Neural progenitor cell (in vitro differentiated cells): ENCODE data around the gene CISTR. TPM values are rescaled to one million over a fixed set of nuclear protein-coding genes. Genes with fewer than 3 reads are reported as not detected.

Experiments used
- DNase-seq: peaks from one replicate; pipeline ENCODE4 v3.0.0-alpha.2; 2016; ENCODE audit warnings: low spot score
- H2AFZ ChIP-seq: fragments of 200-600 bp; sonication (generic); replicated peaks from 2 replicates; pipeline ENCODE4 v1.6.1; 2016; ENCODE audit warnings: antibody characterized with exemption
- H3F3A ChIP-seq: fragments of 200-600 bp; sonication (generic); 2 replicates; pipeline ENCODE4 v1.6.1; 2016; ENCODE audit warnings: antibody characterized with exemption, low read depth
- H3K27ac ChIP-seq: fragments of 200-600 bp; sonication (generic); 2 replicates; pipeline ENCODE4 v1.5.1; 2016; ENCODE audit warnings: mild to moderate bottlenecking
- H3K27me3 ChIP-seq: fragments of 200-600 bp; sonication (generic); 2 replicates; pipeline ENCODE4 v1.6.1; 2016; ENCODE audit warnings: mild to moderate bottlenecking, moderate library complexity
- H3K36me3 ChIP-seq: fragments of 200-600 bp; sonication (generic); 2 replicates; pipeline ENCODE4 v1.5.1; 2016
- H3K4me1 ChIP-seq: fragments of 200-600 bp; sonication (generic); 2 replicates; pipeline ENCODE4 v1.6.1; 2016; ENCODE audit warnings: mixed run types
- H3K4me2 ChIP-seq: fragments of 200-600 bp; sonication (generic); 2 replicates; pipeline ENCODE4 v1.6.1; 2016
- H3K4me3 ChIP-seq: fragments of 200-600 bp; sonication (generic); 2 replicates; pipeline ENCODE4 v1.5.1; 2016
- H3K79me2 ChIP-seq: fragments of 200-600 bp; sonication (generic); 2 replicates; pipeline ENCODE4 v1.6.1; 2016; ENCODE audit warnings: low read depth
- H3K9ac ChIP-seq: fragments of 200-600 bp; sonication (generic); 2 replicates; pipeline ENCODE4 v1.6.1; 2016
- H3K9me3 ChIP-seq: fragments of 200-600 bp; sonication (generic); 2 replicates; pipeline ENCODE4 v1.5.1; 2016; ENCODE audit warnings: low read depth
- H4K20me1 ChIP-seq: fragments of 200-600 bp; sonication (generic); 2 replicates; pipeline ENCODE4 v1.6.1; 2016; ENCODE audit warnings: low read depth
- H3K27ac Mint-ChIP-seq: 3 replicates; pipeline ENCODE4 v1.8.0; 2021; ENCODE audit warnings: mixed read lengths
- H3K27me3 Mint-ChIP-seq: 2 replicates; pipeline ENCODE4 v1.8.0; 2022; ENCODE audit warnings: low read depth, mild to moderate bottlenecking, inconsistent platforms, moderate library complexity, mixed read lengths; ENCODE audit not compliant: insufficient read depth
- H3K36me3 Mint-ChIP-seq: 3 replicates; pipeline ENCODE4 v1.8.0; 2021; ENCODE audit warnings: mixed read lengths
- H3K4me1 Mint-ChIP-seq: 3 replicates; pipeline ENCODE4 v1.8.0; 2021; ENCODE audit warnings: mixed read lengths
- H3K4me3 Mint-ChIP-seq: 3 replicates; pipeline ENCODE4 v1.8.0; 2021; ENCODE audit warnings: mild to moderate bottlenecking, moderate library complexity, mixed read lengths
- H3K9me3 Mint-ChIP-seq: 3 replicates; pipeline ENCODE4 v1.8.0; 2020; ENCODE audit warnings: mixed read lengths
- EZH2 ChIP-seq: fragments of 200-600 bp; sonication (generic); IDR thresholded peaks from 2 replicates; pipeline ENCODE4 v1.6.1; 2017; ENCODE audit warnings: antibody characterized with exemption, mild to moderate bottlenecking, moderate library complexity
- EZH2phosphoT487 ChIP-seq: fragments of 200-600 bp; sonication (generic); IDR thresholded peaks from 2 replicates; pipeline ENCODE4 v1.6.1; 2017; ENCODE audit warnings: antibody characterized with exemption
- total RNA-seq: library from RNA; depleted of rRNA; stranded (reverse); fragments of >200 nt; gene quantifications from 2 replicates; pipeline ENCODE4 v1.2.3, GENCODE V29; 2015; ENCODE audit warnings: low replicate concordance
- TF ChIP-seq, protein P1 (sequence below): fragments of 200-600 bp; sonication (generic); IDR thresholded peaks from 2 replicates; pipeline ENCODE4 v1.5.1; 2017; ENCODE audit warnings: antibody characterized with exemption, mild to moderate bottlenecking

CISTR gene
- total RNA-seq, 1 donor from 2014 or later: not detected

DNA sequence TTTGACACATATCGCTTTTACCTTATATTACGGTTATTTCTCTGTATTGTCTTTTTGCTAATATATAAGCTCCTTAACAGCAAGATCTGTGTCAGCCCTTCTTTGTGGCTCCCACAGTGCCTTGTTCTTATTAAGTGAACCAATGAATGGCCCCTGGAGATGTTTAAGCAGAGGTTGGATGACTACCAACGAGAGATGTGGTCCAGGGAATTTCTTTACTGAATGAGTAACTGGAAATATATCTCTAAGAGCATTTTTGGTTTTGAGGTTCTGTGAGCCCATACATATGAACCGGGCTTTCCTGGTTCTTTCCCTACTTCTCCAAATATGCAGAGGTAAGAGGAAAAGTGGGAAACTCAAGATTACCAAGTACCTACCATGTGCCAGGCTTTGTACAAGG is 48.0 kb downstream of the CISTR start:
- H3K9me3 Mint-ChIP-seq: no peaks in the 10 kb centered on the region
- H3K4me1 Mint-ChIP-seq: peaks cover 6% of the 10 kb centered on the region
- Histone ChIP-seq H3K36me3 (no peaks in the 10 kb centered on the region), H3K4me3 (no peak overlapping the region), H3K9me3 (no peaks in the 10 kb centered on the region), H3K27me3 (peaks cover 100% of the 10 kb centered on the region), H3K9ac (no peak overlapping the region), H3K27ac (no peak overlapping the region), H2AFZ (no peak overlapping the region), H4K20me1 (no peaks in the 10 kb centered on the region), H3K4me2 (no peak overlapping the region), H3F3A (no peaks in the 10 kb centered on the region), H3K79me2 (no peaks in the 10 kb centered on the region), H3K4me1 (peaks cover 3% of the 10 kb centered on the region)
- H3K27me3 Mint-ChIP-seq: peaks cover 27% of the 10 kb centered on the region
- DNase-seq: no peak
- H3K4me3 Mint-ChIP-seq: no peak overlapping the region
- no peak overlapping the region for H3K27ac Mint-ChIP-seq
- TF ChIP-seq EZH2: no peak
- H3K36me3 Mint-ChIP-seq: no peaks in the 10 kb centered on the region

DNA sequence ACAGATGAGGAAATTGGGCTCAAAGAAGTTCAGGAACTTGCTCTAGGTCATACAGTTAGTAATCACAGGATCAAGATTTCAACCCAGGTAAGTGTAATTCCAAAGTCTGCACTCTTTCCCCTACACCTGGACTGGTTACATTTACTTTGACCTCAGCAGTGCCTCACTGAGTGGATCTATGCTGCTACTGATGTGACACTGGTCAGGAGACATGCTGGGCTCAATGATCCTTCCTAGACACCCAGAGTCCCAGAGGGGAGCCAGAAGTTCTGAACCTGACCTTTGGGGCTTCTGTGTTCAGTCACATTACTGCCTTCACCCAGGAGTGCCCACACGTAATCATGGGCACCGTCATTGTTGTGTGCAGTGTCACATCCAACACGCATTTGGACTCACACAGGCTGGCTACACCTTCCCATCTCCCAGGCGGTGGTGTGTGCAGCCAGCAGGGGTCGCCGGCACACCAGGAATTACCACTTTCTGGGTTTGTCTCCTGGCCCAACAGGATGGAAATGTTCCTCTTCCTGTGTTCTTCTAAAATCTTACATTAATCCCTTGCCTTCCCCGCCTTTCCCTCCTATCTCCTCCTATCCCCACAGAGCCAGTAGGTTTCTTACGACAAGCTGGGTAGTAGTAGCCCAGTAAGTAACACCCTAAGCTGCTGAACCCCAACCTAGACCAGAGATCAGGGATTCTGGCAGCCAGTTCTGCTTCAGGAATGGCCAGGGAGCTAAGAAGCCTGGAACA is 50.1 kb downstream of the CISTR start:
- peaks cover 5% of the 10 kb centered on the region for H3K9me3 Mint-ChIP-seq
- H3K4me3 Mint-ChIP-seq: no peak overlapping the region
- peak overlapping the region; percentile 51 for H3K27ac Mint-ChIP-seq
- H3K79me2 ChIP-seq: no peaks in the 10 kb centered on the region
- H3K4me3 ChIP-seq: no peak overlapping the region
- peak overlapping the region; percentile 95 for H2AFZ ChIP-seq
- peaks cover 11% of the 10 kb centered on the region for H3K4me1 Mint-ChIP-seq
- TF ChIP-seq EZH2phosphoT487: no peak
- TF ChIP-seq EZH2: peak; percentile 58
- TF ChIP-seq, protein P1, sequence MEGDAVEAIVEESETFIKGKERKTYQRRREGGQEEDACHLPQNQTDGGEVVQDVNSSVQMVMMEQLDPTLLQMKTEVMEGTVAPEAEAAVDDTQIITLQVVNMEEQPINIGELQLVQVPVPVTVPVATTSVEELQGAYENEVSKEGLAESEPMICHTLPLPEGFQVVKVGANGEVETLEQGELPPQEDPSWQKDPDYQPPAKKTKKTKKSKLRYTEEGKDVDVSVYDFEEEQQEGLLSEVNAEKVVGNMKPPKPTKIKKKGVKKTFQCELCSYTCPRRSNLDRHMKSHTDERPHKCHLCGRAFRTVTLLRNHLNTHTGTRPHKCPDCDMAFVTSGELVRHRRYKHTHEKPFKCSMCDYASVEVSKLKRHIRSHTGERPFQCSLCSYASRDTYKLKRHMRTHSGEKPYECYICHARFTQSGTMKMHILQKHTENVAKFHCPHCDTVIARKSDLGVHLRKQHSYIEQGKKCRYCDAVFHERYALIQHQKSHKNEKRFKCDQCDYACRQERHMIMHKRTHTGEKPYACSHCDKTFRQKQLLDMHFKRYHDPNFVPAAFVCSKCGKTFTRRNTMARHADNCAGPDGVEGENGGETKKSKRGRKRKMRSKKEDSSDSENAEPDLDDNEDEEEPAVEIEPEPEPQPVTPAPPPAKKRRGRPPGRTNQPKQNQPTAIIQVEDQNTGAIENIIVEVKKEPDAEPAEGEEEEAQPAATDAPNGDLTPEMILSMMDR: peak; percentile 91
- no peaks in the 10 kb centered on the region for H3F3A ChIP-seq
- H3K36me3 ChIP-seq: no peaks in the 10 kb centered on the region
- peaks cover 41% of the 10 kb centered on the region for H3K27me3 Mint-ChIP-seq
- H3K4me2 ChIP-seq: no peak overlapping the region
- H3K27ac ChIP-seq: no peak overlapping the region
- H3K9ac ChIP-seq: no peak overlapping the region
- H3K4me1 ChIP-seq: peaks cover 7% of the 10 kb centered on the region
- H3K27me3 ChIP-seq: peaks cover 100% of the 10 kb centered on the region
- H3K9me3 ChIP-seq: no peaks in the 10 kb centered on the region
- peak; percentile 80 for DNase-seq
- no peaks in the 10 kb centered on the region for H3K36me3 Mint-ChIP-seq
- H4K20me1 ChIP-seq: no peaks in the 10 kb centered on the region

DNA sequence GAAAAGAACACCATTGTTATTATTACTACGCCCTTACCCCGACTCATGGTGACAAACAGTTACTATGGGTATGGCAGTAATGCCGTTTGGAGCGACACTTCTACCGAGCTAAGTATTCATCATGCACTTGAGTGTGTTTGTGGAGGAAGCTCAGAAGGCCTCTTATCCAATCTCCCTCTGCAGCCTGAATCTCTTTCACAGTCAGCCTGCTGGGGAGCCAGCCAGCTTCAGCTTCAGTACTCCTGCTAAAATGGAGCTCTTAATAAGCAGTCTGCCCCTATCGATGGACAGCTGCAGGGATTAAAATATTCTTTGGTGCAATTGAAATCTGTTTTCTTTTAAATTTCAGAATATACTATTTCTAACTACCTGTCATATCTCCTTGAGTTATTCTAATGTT is 51.2 kb downstream of the CISTR start:
- Histone ChIP-seq H4K20me1 (no peaks in the 10 kb centered on the region), H3K79me2 (no peaks in the 10 kb centered on the region), H3K9ac (no peak overlapping the region), H3K27ac (no peak overlapping the region), H3K4me3 (no peak overlapping the region), H3K4me1 (peaks cover 15% of the 10 kb centered on the region), H2AFZ (no peak overlapping the region), H3K36me3 (no peaks in the 10 kb centered on the region), H3F3A (peaks cover 5% of the 10 kb centered on the region), H3K27me3 (peaks cover 100% of the 10 kb centered on the region), H3K4me2 (no peak overlapping the region), H3K9me3 (no peaks in the 10 kb centered on the region)
- TF ChIP-seq EZH2 (no peak), EZH2phosphoT487 (no peak)
- TF ChIP-seq, protein P1: no peak
- peaks cover 50% of the 10 kb centered on the region for H3K27me3 Mint-ChIP-seq
- H3K4me3 Mint-ChIP-seq: no peak overlapping the region
- H3K4me1 Mint-ChIP-seq: peaks cover 20% of the 10 kb centered on the region
- H3K27ac Mint-ChIP-seq: no peak overlapping the region
- peaks cover 5% of the 10 kb centered on the region for H3K9me3 Mint-ChIP-seq
- DNase-seq: no peak
- no peaks in the 10 kb centered on the region for H3K36me3 Mint-ChIP-seq

DNA sequence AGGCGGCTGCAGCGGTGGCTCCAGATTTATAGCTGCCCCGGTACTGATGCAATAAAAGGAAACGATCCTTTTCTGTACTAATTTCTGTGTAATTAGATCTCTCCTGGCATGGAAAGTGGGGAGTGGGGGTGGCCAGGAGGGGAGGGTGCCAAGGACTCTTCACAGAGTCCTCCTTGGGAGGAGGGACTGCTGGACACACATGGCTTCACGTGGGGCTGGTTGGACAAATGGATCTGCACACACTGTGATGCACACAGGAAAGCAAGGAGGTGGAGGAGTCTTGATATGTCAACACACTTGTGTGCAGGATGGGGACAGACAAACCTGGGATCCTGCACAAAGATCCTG is 52.1 kb downstream of the CISTR start:
- Histone ChIP-seq H2AFZ (no peak overlapping the region), H3K4me3 (no peak overlapping the region), H3K36me3 (no peaks in the 10 kb centered on the region), H3K9me3 (no peaks in the 10 kb centered on the region), H3K4me2 (no peak overlapping the region), H3K79me2 (no peaks in the 10 kb centered on the region), H3K4me1 (peaks cover 24% of the 10 kb centered on the region), H4K20me1 (no peaks in the 10 kb centered on the region), H3F3A (peaks cover 14% of the 10 kb centered on the region), H3K9ac (no peak overlapping the region), H3K27ac (no peak overlapping the region), H3K27me3 (peaks cover 100% of the 10 kb centered on the region)
- peaks cover 5% of the 10 kb centered on the region for H3K9me3 Mint-ChIP-seq
- peaks cover 27% of the 10 kb centered on the region for H3K4me1 Mint-ChIP-seq
- no peaks in the 10 kb centered on the region for H3K36me3 Mint-ChIP-seq
- TF ChIP-seq EZH2phosphoT487: no peak
- TF ChIP-seq, protein P1: no peak
- TF ChIP-seq EZH2: no peak
- no peak overlapping the region for H3K27ac Mint-ChIP-seq
- no peak overlapping the region for H3K4me3 Mint-ChIP-seq
- no peak for DNase-seq
- peaks cover 54% of the 10 kb centered on the region for H3K27me3 Mint-ChIP-seq
